Ovary (tissue), 9 donors: ENCODE data around the gene RIPOR2. TPM values are rescaled to one million over a fixed set of nuclear protein-coding genes. Genes with fewer than 3 reads are reported as not detected.

Experiments used
- DNase-seq, 5 donors: peaks; one replicate each; pipeline ENCODE4 v3.0.0-alpha.2; 2019 to 2020
- H3K27ac ChIP-seq, 2 donors: fragments of 200-600 bp; one replicate each; pipeline versions ENCODE4 v1.5.1 to v1.8.0; 2019 to 2022
- H3K27me3 ChIP-seq: fragments of 200-600 bp; one replicate; pipeline ENCODE4 v1.8.0; 2022
- H3K36me3 ChIP-seq: fragments of 200-600 bp; sonication (generic); one replicate; pipeline ENCODE4 v1.5.1; 2019
- H3K4me1 ChIP-seq: one replicate; pipeline ENCODE4 v1.8.1; 2013; ENCODE audit warnings: mild to moderate bottlenecking, moderate library complexity; ENCODE audit not compliant: insufficient read depth
- H3K4me3 ChIP-seq: fragments of 200-600 bp; sonication (generic); one replicate; pipeline ENCODE4 v1.5.1; 2017
- H3K9me3 ChIP-seq, 2 donors: fragments of 200-600 bp in 1 of 2; sonication (generic) in 1 of 2; one replicate each; pipeline versions ENCODE4 v1.5.1 to v1.8.1; 2013 to 2019; ENCODE audit warnings: mild to moderate bottlenecking in 1 of 2, moderate library complexity in 1 of 2
- CTCF ChIP-seq, 3 donors: fragments of 450-650 bp in 2 of 3; fragments of 200-600 bp in 1 of 3; IDR thresholded peaks; one replicate each; pipeline versions ENCODE4 v1.5.1 to v1.8.0; 2016 to 2022; ENCODE audit warnings: antibody characterized with exemption in 3 of 3, mild to moderate bottlenecking in 1 of 3
- EP300 ChIP-seq: sonication (generic); formaldehyde crosslinking; IDR thresholded peaks from one replicate; pipeline ENCODE4 v1.6.1; 2017; ENCODE audit warnings: antibody characterized with exemption
- POLR2A ChIP-seq: fragments of 450-650 bp; IDR thresholded peaks from one replicate; pipeline ENCODE4 v1.6.1; 2017; ENCODE audit warnings: antibody characterized with exemption, mild to moderate bottlenecking, moderate library complexity
- whole genome bisulfite sequencing, 3 donors: extraction: QIAGEN DNeasy Blood & Tissue Kit in 1 of 3; methylation state at CpG; one replicate each; pipeline versions ENCODE4 v1.1.5 to v1.1.7; 2013 to 2017; 5-methylcytosine and 5-hydroxymethylcytosine counted together
- intact Hi-C, 4 donors: fragments of 100-400 bp; cut with DNase I; formaldehyde crosslinking; loops; one replicate each; pipeline versions ENCODE4 v1.11.0 to v1.15.1; 2022 to 2023
- polyA plus RNA-seq, 2 donors: library from polyadenylated mRNA; stranded (reverse); fragments of 200-250 nt in 1 of 2; fragments of 350-450 nt in 1 of 2; fragmentation: Illumina TruSeq in 1 of 2; extraction: RNeasy Lipid Tissue Mini Kit (QIAGEN cat#74804) in 1 of 2; gene quantifications; one replicate each; pipeline ENCODE4 v1.2.3, GENCODE V29; 2013 to 2014
- total RNA-seq, 7 donors: library from RNA; depleted of rRNA in 2 of 7; stranded (reverse); fragments of >200 nt in 2 of 7; fragmentation: NEBNext Ultra II Directional in 3 of 7; extraction: Animal tissue kit (Norgen Biotek cat#: 25700) in 3 of 7; gene quantifications; one replicate each; pipeline versions ENCODE4 v1.1.0 to v1.2.4, GENCODE V29; 2016 to 2023
- donor health status: DM: no; HTN: no; CAD: no; lungs with moderate emphysema.
- donor health status: DM: no; HTN: no; CAD: no.
- donor health status: Bipolar disorder and iron deficiency.
- donor health status: DM: yes; HTN: yes; CAD: no.
- donor health status: DM: no; HTN: no; CAD: no.
- donor health status: DM: yes; HTN: yes; CAD: no.

RIPOR2 gene
- total and polyA plus RNA-seq, 9 donors = 1.1 to 14.4 (median 4.5) TPM

- TF ChIP-seq CTCF (IDR thresholded peaks at IDR 0.05) (no peak), POLR2A (no peak), EP300 (no peak)
Observed at GRCh38 chr6:24883618-24884017, 52.1 kb downstream of the RIPOR2 start.

GRCh38 chr6:24882835-24883555 is 52.8 kb downstream of the RIPOR2 start:
- Histone ChIP-seq H3K27me3 (no peaks in the 10 kb centered on the region), H3K27ac (no peak overlapping the region), H3K9me3 (no peaks in the 10 kb centered on the region), H3K4me1 (no peaks in the 10 kb centered on the region), H3K36me3 (no peaks in the 10 kb centered on the region), H3K4me3 (no peak overlapping the region)
- intact Hi-C loops = no loop called here
- TF ChIP-seq CTCF (IDR thresholded peaks at IDR 0.05) = no peak
- no peak for TF ChIP-seq EP300
- no peak for TF ChIP-seq POLR2A
- DNase-seq = no peak
- WGBS, 3 donors = 67 to 76% (median 76%) methylated on average over 7 of the region's 7 CpGs

More at GRCh38 chr6:24883618-24884017, 52.1 kb downstream of the RIPOR2 start:
- intact Hi-C loops = no loop called here
- Histone ChIP-seq H3K4me1 (no peaks in the 10 kb centered on the region), H3K36me3 (no peaks in the 10 kb centered on the region), H3K27me3 (no peaks in the 10 kb centered on the region), H3K4me3 (no peak overlapping the region), H3K9me3 (no peaks in the 10 kb centered on the region), H3K27ac (no peak overlapping the region)
- no peak for DNase-seq
- WGBS, 3 donors = 58 to 62% (median 62%) methylated on average over 5 of the region's 5 CpGs

- Histone ChIP-seq H3K27me3 (no peaks in the 10 kb centered on the region), H3K4me3 (no peak overlapping the region), H3K4me1 (no peaks in the 10 kb centered on the region), H3K36me3 (no peaks in the 10 kb centered on the region), H3K27ac (no peak overlapping the region), H3K9me3 (no peaks in the 10 kb centered on the region)
- 19 to 34% (median 21%) methylated on average over 3 of the region's 3 CpGs for WGBS, 3 donors
- intact Hi-C loops = no loop called here
- TF ChIP-seq POLR2A (no peak), EP300 (no peak), CTCF (IDR thresholded peaks at IDR 0.05) (no peak)
- no peak for DNase-seq
Observed at GRCh38 chr6:24882295-24882694, 53.5 kb downstream of the RIPOR2 start.

- TF ChIP-seq POLR2A (no peak), EP300 (no peak), CTCF (IDR thresholded peaks at IDR 0.05) (no peak)
- no peak overlapping the region for H3K27ac ChIP-seq
- H3K36me3 ChIP-seq = no peaks in the 10 kb centered on the region
- H3K4me3 ChIP-seq = no peak overlapping the region
- H3K9me3 ChIP-seq = no peaks in the 10 kb centered on the region
- no peak for DNase-seq
- H3K27me3 ChIP-seq = no peaks in the 10 kb centered on the region
- H3K4me1 ChIP-seq = no peaks in the 10 kb centered on the region
- 89 to 95% (median 92%) methylated on average over 3 of the region's 3 CpGs for WGBS, 3 donors
- intact Hi-C loops = no loop called here
Observed at GRCh38 chr6:24881376-24881775, 54.4 kb downstream of the RIPOR2 start.
